Sigmoid colon (tissue), 7 donors: ENCODE data around the gene ARHGAP15. TPM values are rescaled to one million over a fixed set of nuclear protein-coding genes. Genes with fewer than 3 reads are reported as not detected.
A peak's percentile ranks its signal among the peaks of the same experiment; 100 is the strongest.

Experiments used
- DNase-seq: peaks from one replicate; pipeline ENCODE4 v3.0.0-alpha.2; 2019
- H3K27ac ChIP-seq, 4 donors: fragments of 200-600 bp; sonication (generic); one replicate each; pipeline ENCODE4 v1.5.1; 2016 to 2019; ENCODE audit warnings: mild to moderate bottlenecking in 1 of 4
- H3K27me3 ChIP-seq, 3 donors: fragments of 200-600 bp; sonication (generic); one replicate each; pipeline ENCODE4 v1.5.1; 2019; ENCODE audit warnings: mild to moderate bottlenecking in 1 of 3
- H3K36me3 ChIP-seq, 4 donors: fragments of 200-600 bp; sonication (generic); one replicate each; pipeline ENCODE4 v1.5.1; 2016 to 2019
- H3K4me1 ChIP-seq, 4 donors: fragments of 200-600 bp; sonication (generic); one replicate each; pipeline ENCODE4 v1.5.1; 2017 to 2019
- H3K4me3 ChIP-seq, 4 donors: fragments of 200-600 bp; sonication (generic); one replicate each; pipeline ENCODE4 v1.5.1; 2017 to 2019; ENCODE audit warnings: mild to moderate bottlenecking in 2 of 4, moderate library complexity in 1 of 4
- H3K9me3 ChIP-seq, 4 donors: fragments of 200-600 bp in 3 of 4; sonication (generic) in 3 of 4; one replicate each; pipeline versions ENCODE4 v1.5.1 to v1.6.1; 2013 to 2019
- CTCF ChIP-seq, 4 experiments: fragments of 450-650 bp in 3 of 4; fragments of 200-600 bp in 1 of 4; IDR thresholded peaks; one replicate each; pipeline ENCODE4 v1.5.1; 2016 to 2019; ENCODE audit warnings: antibody characterized with exemption in 4 of 4, mild to moderate bottlenecking in 3 of 4, moderate library complexity in 2 of 4
- EP300 ChIP-seq, 4 donors: sonication (generic); formaldehyde crosslinking; IDR thresholded peaks; one replicate each; pipeline ENCODE4 v1.6.1; 2017; ENCODE audit warnings: antibody characterized with exemption in 4 of 4
- POLR2A ChIP-seq, 2 donors: fragments of 450-650 bp; IDR thresholded peaks; one replicate each; pipeline ENCODE4 v1.6.1; 2016; ENCODE audit warnings: antibody characterized with exemption in 2 of 2, mild to moderate bottlenecking in 2 of 2, moderate library complexity in 2 of 2
- POLR2AphosphoS5 ChIP-seq, 4 donors: sonication (generic); formaldehyde crosslinking; IDR thresholded peaks; one replicate each; pipeline ENCODE4 v1.6.1; 2017; ENCODE audit warnings: antibody characterized with exemption in 4 of 4
- WGBS, 2 donors: extraction: QIAGEN DNeasy Blood & Tissue Kit; methylation state at CpG; one replicate each; pipeline ENCODE4 v1.1.7; 2013; 5-methylcytosine and 5-hydroxymethylcytosine counted together
- intact Hi-C: fragments of 100-400 bp; cut with DNase I; formaldehyde crosslinking; loops from one replicate; pipeline ENCODE4 v1.15.1; 2023
- polyA plus RNA-seq, 3 donors: library from polyadenylated mRNA; stranded (reverse); fragments of 200-250 nt; gene quantifications; one replicate each; pipeline ENCODE4 v1.2.3, GENCODE V29; 2013
- total RNA-seq, 4 donors: library from RNA; depleted of rRNA; stranded (reverse); fragments of >200 nt; gene quantifications; one replicate each; pipeline ENCODE4 v1.1.0, GENCODE V29; 2016
- donor health status: healthy with polysubstance abuse.
- donor health status: Bipolar disorder and iron deficiency.
- donor health status: healthy.

Gene ARHGAP15
- total and polyA plus RNA-seq, 7 donors: 3.7 to 16.4 (median 6.0) TPM

- intact Hi-C loops: no loop called here
Observed at GRCh38 chr2:143604566-143604959, 475.3 kb downstream of the ARHGAP15 start.

GRCh38 chr2:143607231-143608062 is 478.2 kb downstream of the ARHGAP15 start:
- WGBS, 2 donors: 48 to 64% methylated on average over 5 of the region's 5 CpGs
- Histone ChIP-seq H3K27me3 (no peaks in the 10 kb centered on the region), H3K4me1 (no peaks in the 10 kb centered on the region), H3K36me3 (no peaks in the 10 kb centered on the region), H3K27ac (peak overlapping the region; percentile 7 to 30 (median 22)), H3K9me3 (no peaks in the 10 kb centered on the region), H3K4me3 (no peak overlapping the region)
- no peak for DNase-seq
- intact Hi-C loops: no loop called here
- TF ChIP-seq EP300 (IDR thresholded peaks at IDR 0.05) (no peak), POLR2A (IDR thresholded peaks at IDR 0.05) (no peak), POLR2AphosphoS5 (IDR thresholded peaks at IDR 0.05) (no peak), CTCF (IDR thresholded peaks at IDR 0.05) (no peak)

More at GRCh38 chr2:143604566-143604959, 475.3 kb downstream of the ARHGAP15 start:
- 84 to 87% methylated on average over 5 of the region's 5 CpGs for WGBS, 2 donors
- Histone ChIP-seq H3K27me3 (no peaks in the 10 kb centered on the region), H3K36me3 (no peaks in the 10 kb centered on the region), H3K4me1 (no peaks in the 10 kb centered on the region), H3K27ac (peak overlapping the region in 1 of 4 donors; percentile 20), H3K4me3 (no peak overlapping the region), H3K9me3 (no peaks in the 10 kb centered on the region)
- TF ChIP-seq EP300 (IDR thresholded peaks at IDR 0.05): no peak
- no peak for TF ChIP-seq POLR2AphosphoS5 (IDR thresholded peaks at IDR 0.05)
- TF ChIP-seq CTCF (IDR thresholded peaks at IDR 0.05): no peak
- no peak for TF ChIP-seq POLR2A (IDR thresholded peaks at IDR 0.05)
- no peak for DNase-seq

- Histone ChIP-seq H3K27me3 (no peaks in the 10 kb centered on the region), H3K4me3 (peak overlapping the region in 1 of 4 donors; percentile 1), H3K9me3 (no peaks in the 10 kb centered on the region), H3K27ac (peak overlapping the region; percentile 15 to 30 (median 22)), H3K36me3 (no peaks in the 10 kb centered on the region), H3K4me1 (no peaks in the 10 kb centered on the region)
- DNase-seq: no peak
- WGBS, 2 donors: 72 to 80% methylated on average over 3 of the region's 3 CpGs
- no peak for TF ChIP-seq EP300 (IDR thresholded peaks at IDR 0.05)
- no peak for TF ChIP-seq CTCF (IDR thresholded peaks at IDR 0.05)
- TF ChIP-seq POLR2A (IDR thresholded peaks at IDR 0.05): no peak
- no peak for TF ChIP-seq POLR2AphosphoS5 (IDR thresholded peaks at IDR 0.05)
- intact Hi-C loops: no loop called here
Observed at GRCh38 chr2:143608063-143608423, 478.8 kb downstream of the ARHGAP15 start.

- Histone ChIP-seq H3K36me3 (no peaks in the 10 kb centered on the region), H3K9me3 (no peaks in the 10 kb centered on the region), H3K4me1 (no peaks in the 10 kb centered on the region), H3K27me3 (no peaks in the 10 kb centered on the region), H3K27ac (peak overlapping the region in 2 of 4 donors; percentile 15 to 22), H3K4me3 (no peak overlapping the region)
- TF ChIP-seq POLR2A (IDR thresholded peaks at IDR 0.05) (no peak), POLR2AphosphoS5 (IDR thresholded peaks at IDR 0.05) (no peak), CTCF (IDR thresholded peaks at IDR 0.05) (no peak), EP300 (IDR thresholded peaks at IDR 0.05) (no peak)
- intact Hi-C loops: no loop called here
- no peak for DNase-seq
Observed at GRCh38 chr2:143608758-143609157, 479.5 kb downstream of the ARHGAP15 start.
